HG02571 (cell line): ENCODE measurements around the gene KCND3.

Source experiments
- ATAC-seq: cut with Tn5 transposase; IDR thresholded peaks from one replicate; pipeline ENCODE4 v1.9.1; 2021; ENCODE audit warnings: mild to moderate bottlenecking, moderate library complexity; ENCODE audit not compliant: unreplicated experiment

KCND3 gene

GRCh38 chr1:111884772-111885443 is 104.6 kb downstream of the KCND3 start:
- no peak for ATAC-seq

GRCh38 chr1:111882986-111883560 is 106.4 kb downstream of the KCND3 start:
- ATAC-seq = no peak

GRCh38 chr1:111882559-111882958 is 106.9 kb downstream of the KCND3 start:
- ATAC-seq = no peak

- ATAC-seq = no peak
Measured at GRCh38 chr1:111880881-111881837, 108.3 kb downstream of the KCND3 start.

GRCh38 chr1:111879081-111879480 is 110.4 kb downstream of the KCND3 start:
- no peak for ATAC-seq

- no peak for ATAC-seq
Measured at GRCh38 chr1:111878649-111879048, 110.8 kb downstream of the KCND3 start.

GRCh38 chr1:111878091-111878490 is 111.4 kb downstream of the KCND3 start:
- ATAC-seq = no peak

GRCh38 chr1:111876631-111877030 is 112.8 kb downstream of the KCND3 start:
- ATAC-seq = no peak

- no peak for ATAC-seq
Measured at GRCh38 chr1:111875640-111876039, 113.8 kb downstream of the KCND3 start.

- ATAC-seq = no peak
Measured at GRCh38 chr1:111873460-111874030, 115.9 kb downstream of the KCND3 start.

- ATAC-seq = no peak
Measured at GRCh38 chr1:111870181-111870580, 119.3 kb downstream of the KCND3 start.

- ATAC-seq = no peak
Measured at GRCh38 chr1:111867868-111868440, 121.5 kb downstream of the KCND3 start.

- no peak for ATAC-seq
Measured at GRCh38 chr1:111864862-111865261, 124.6 kb downstream of the KCND3 start.

GRCh38 chr1:111863401-111863800 is 126.1 kb downstream of the KCND3 start:
- ATAC-seq = no peak

GRCh38 chr1:111862599-111862998 is 126.9 kb downstream of the KCND3 start:
- ATAC-seq = no peak

GRCh38 chr1:111861523-111861922 is 127.9 kb downstream of the KCND3 start:
- ATAC-seq = no peak

GRCh38 chr1:111857194-111857651 is 132.2 kb downstream of the KCND3 start:
- ATAC-seq = no peak

GRCh38 chr1:111856411-111857185 is 132.9 kb downstream of the KCND3 start:
- ATAC-seq = no peak

GRCh38 chr1:111855260-111855659 is 134.2 kb downstream of the KCND3 start:
- ATAC-seq = no peak

- no peak for ATAC-seq
Measured at GRCh38 chr1:111852261-111852721, 137.2 kb downstream of the KCND3 start.
